RWPE2 (cell line): ENCODE measurements around the gene PLSCR3.

Experiments
- ATAC-seq: fragments of 200-7000 bp; cut with Tn5 transposase; 3 replicates; pipeline ENCODE4 v1.9.1; 2021; ENCODE audit warnings: low read depth
- DNase-seq: peaks from one replicate; pipeline ENCODE4 v3.0.0-alpha.2; 2020; ENCODE audit warnings: low spot score
- H3K27ac ChIP-seq: fragments of 450-650 bp; 2 replicates; pipeline ENCODE4 v1.5.1; 2017; ENCODE audit warnings: mild to moderate bottlenecking; ENCODE audit not compliant: poor library complexity, severe bottlenecking
- H3K27me3 ChIP-seq: fragments of 250-450 bp; sonication (Bioruptor Pico); 2 replicates; pipeline ENCODE4 v1.5.1; 2021; ENCODE audit warnings: mild to moderate bottlenecking, moderate library complexity; ENCODE audit not compliant: insufficient read depth, poor library complexity, severe bottlenecking
- H3K36me3 ChIP-seq: fragments of 250-450 bp; sonication (Bioruptor Pico); 2 replicates; pipeline ENCODE4 v1.5.1; 2020; ENCODE audit warnings: low read depth, mild to moderate bottlenecking, moderate library complexity
- H3K4me1 ChIP-seq: fragments of 250-450 bp; sonication (Bioruptor Pico); 2 replicates; pipeline ENCODE4 v1.5.1; 2021; ENCODE audit warnings: mild to moderate bottlenecking, moderate library complexity; ENCODE audit not compliant: insufficient read depth, poor library complexity, severe bottlenecking
- H3K4me3 ChIP-seq: fragments of 250-450 bp; sonication (Bioruptor Pico); 2 replicates; pipeline ENCODE4 v1.5.1; 2021; ENCODE audit warnings: mild to moderate bottlenecking, moderate library complexity; ENCODE audit not compliant: severe bottlenecking
- H3K9me3 ChIP-seq: fragments of 250-450 bp; sonication (Bioruptor Pico); 2 replicates; pipeline ENCODE4 v1.5.1; 2021; ENCODE audit warnings: mild to moderate bottlenecking, moderate library complexity; ENCODE audit not compliant: severe bottlenecking
- CTCF ChIP-seq: fragments of 450-650 bp; IDR thresholded peaks from one replicate; pipeline ENCODE4 v1.5.1; 2017; ENCODE audit warnings: mild to moderate bottlenecking, moderate library complexity; ENCODE audit not compliant: poor library complexity, severe bottlenecking

PLSCR3 gene

GRCh38 chr17:7421186-7421585 is 26.9 kb upstream of the PLSCR3 start:
- H3K27me3 ChIP-seq = no peaks in the 10 kb centered on the region
- no peak overlapping the region for H3K27ac ChIP-seq
- ATAC-seq = no peak
- no peaks in the 10 kb centered on the region for H3K36me3 ChIP-seq
- no peak for TF ChIP-seq CTCF
- H3K4me1 ChIP-seq = no peaks in the 10 kb centered on the region
- no peak overlapping the region for H3K4me3 ChIP-seq
- no peak for DNase-seq
- no peaks in the 10 kb centered on the region for H3K9me3 ChIP-seq

GRCh38 chr17:7419819-7420610 is 25.7 kb upstream of the PLSCR3 start, which contains the start of gene SPEM1:
SPEM1 (plus strand) TSS chr17:7420324; CDS start chr17:7420385, 61 bp downstream.
- Histone ChIP-seq H3K4me3 (no peak within 1 kb of the TSS), H3K36me3 (no peaks in the 10 kb centered on the region), H3K9me3 (no peaks in the 10 kb centered on the region), H3K27ac (no peak within 1 kb of the TSS), H3K4me1 (no peaks in the 10 kb centered on the region), H3K27me3 (no peaks in the 10 kb centered on the region)
- DNase-seq (no peak), ATAC-seq (no peak)
- no peak for TF ChIP-seq CTCF

- TF ChIP-seq CTCF = no peak
- Histone ChIP-seq H3K27me3 (no peaks in the 10 kb centered on the region), H3K9me3 (no peaks in the 10 kb centered on the region), H3K4me3 (no peak overlapping the region), H3K27ac (no peak overlapping the region), H3K4me1 (no peaks in the 10 kb centered on the region), H3K36me3 (no peaks in the 10 kb centered on the region)
- DNase-seq (no peak), ATAC-seq (no peak)
These were observed 24.3 kb upstream of the PLSCR3 start for GRCh38 chr17:7418472-7419152.

- no peak for TF ChIP-seq CTCF
- no peak for DNase-seq
These were observed 22.8 kb upstream of the PLSCR3 start for GRCh38 chr17:7417056-7417655.

More at GRCh38 chr17:7417056-7417655, 22.8 kb upstream of the PLSCR3 start:
- Histone ChIP-seq H3K4me1 (no peaks in the 10 kb centered on the region), H3K27me3 (no peaks in the 10 kb centered on the region), H3K4me3 (no peak overlapping the region), H3K27ac (no peak overlapping the region), H3K9me3 (no peaks in the 10 kb centered on the region), H3K36me3 (no peaks in the 10 kb centered on the region)
- ATAC-seq = no peak
